Left lung (tissue), 10 donors: ENCODE results near the gene ZNF174. TPM values are rescaled to one million over a fixed set of nuclear protein-coding genes. Genes with fewer than 3 reads are reported as not detected.
A peak's percentile ranks its signal among the peaks of the same experiment; 100 is the strongest.

Experiments
- ATAC-seq: fragments of 200-7000 bp; cut with Tn5 transposase; one replicate; pipeline ENCODE4 v1.9.1; 2020; ENCODE audit warnings: moderate library complexity
- DNase-seq, 4 donors: peaks; one replicate each; pipeline ENCODE4 v3.0.0-alpha.2; 2013 to 2020
- H3K27ac ChIP-seq, 2 donors: fragments of 200-600 bp; sonication (generic) in 1 of 2; one replicate each; pipeline versions ENCODE4 v1.5.0 to v1.8.0; 2020 to 2021
- H3K27me3 ChIP-seq, 2 donors: fragments of 200-600 bp; sonication (generic) in 1 of 2; one replicate each; pipeline versions ENCODE4 v1.5.0 to v1.8.0; 2020 to 2021
- H3K36me3 ChIP-seq, 2 donors: fragments of 200-600 bp; sonication (generic) in 1 of 2; one replicate each; pipeline versions ENCODE4 v1.5.0 to v1.8.0; 2020 to 2021
- H3K4me1 ChIP-seq, 2 donors: fragments of 200-600 bp; one replicate each; pipeline ENCODE4 v1.8.0; 2021
- H3K4me3 ChIP-seq, 2 donors: fragments of 200-600 bp; sonication (generic) in 1 of 2; one replicate each; pipeline versions ENCODE4 v1.5.0 to v1.8.0; 2020 to 2021; ENCODE audit warnings: mild to moderate bottlenecking in 1 of 2
- H3K9me3 ChIP-seq, 2 donors: fragments of 200-600 bp; sonication (generic) in 1 of 2; one replicate each; pipeline versions ENCODE4 v1.5.0 to v1.8.0; 2020 to 2021
- CTCF ChIP-seq, 2 donors: fragments of 200-600 bp; sonication (generic) in 1 of 2; IDR thresholded peaks; one replicate each; pipeline versions ENCODE4 v1.5.0 to v1.8.0; 2021; ENCODE audit warnings: antibody characterized with exemption in 2 of 2
- intact Hi-C, 2 donors: fragments of 100-400 bp; cut with DNase I; formaldehyde crosslinking; loops; one replicate each; pipeline versions ENCODE4 v1.11.2 to v1.14.2; 2022
- polyA plus RNA-seq, 6 donors: library from polyadenylated mRNA; unstranded; fragments of 120-200 nt; gene quantifications; one replicate each; pipeline ENCODE4 v1.2.1, GENCODE V29; 2013; ENCODE audit not compliant: insufficient read length in 6 of 6
- total RNA-seq, 2 donors: library from RNA; stranded (reverse); fragmentation: NEBNext Ultra II Directional; extraction: Animal tissue kit (Norgen Biotek cat#: 25700); gene quantifications; one replicate each; pipeline ENCODE4 v1.2.1, GENCODE V29; 2021
- donor health status: DM: no; HTN: yes; CAD: no.
- donor health status: DM: no; HTN: no; CAD: no.

The ZNF174 gene
- total and polyA plus RNA-seq, 8 donors: 8.1 to 15.1 (median 13.1) TPM

DNA sequence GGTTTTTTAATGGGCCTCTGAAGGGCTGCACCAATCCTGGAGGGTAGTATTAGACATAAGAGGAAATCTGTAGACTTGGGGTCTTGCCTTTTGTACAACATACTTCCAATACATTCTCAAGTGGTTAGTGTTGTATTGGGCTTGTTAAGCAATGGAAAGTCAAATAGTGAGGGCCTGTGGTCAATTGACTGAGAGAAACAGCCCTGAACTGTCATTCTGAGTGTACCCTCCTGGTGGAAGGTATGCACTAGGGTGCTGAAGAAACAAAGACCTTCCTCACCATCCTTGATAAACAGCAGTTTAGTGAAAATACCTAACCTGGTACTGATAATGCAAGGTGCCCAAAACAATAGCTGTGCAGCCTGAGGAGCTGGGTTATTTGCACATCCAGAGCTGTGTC lies 23.1 kb upstream of the ZNF174 start:
- H3K27me3 ChIP-seq: no peaks in the 10 kb centered on the region
- intact Hi-C loops: no loop called here
- no peak for ATAC-seq
- H3K27ac ChIP-seq: no peak overlapping the region
- H3K4me1 ChIP-seq: no peaks in the 10 kb centered on the region
- no peak overlapping the region for H3K4me3 ChIP-seq
- H3K9me3 ChIP-seq: peaks cover 6 to 94% of the 10 kb centered on the region in 2 donors
- DNase-seq: no peak
- H3K36me3 ChIP-seq: peaks cover 2 to 44% of the 10 kb centered on the region in 2 donors
- no peak for TF ChIP-seq CTCF (IDR thresholded peaks at IDR 0.05)

DNA sequence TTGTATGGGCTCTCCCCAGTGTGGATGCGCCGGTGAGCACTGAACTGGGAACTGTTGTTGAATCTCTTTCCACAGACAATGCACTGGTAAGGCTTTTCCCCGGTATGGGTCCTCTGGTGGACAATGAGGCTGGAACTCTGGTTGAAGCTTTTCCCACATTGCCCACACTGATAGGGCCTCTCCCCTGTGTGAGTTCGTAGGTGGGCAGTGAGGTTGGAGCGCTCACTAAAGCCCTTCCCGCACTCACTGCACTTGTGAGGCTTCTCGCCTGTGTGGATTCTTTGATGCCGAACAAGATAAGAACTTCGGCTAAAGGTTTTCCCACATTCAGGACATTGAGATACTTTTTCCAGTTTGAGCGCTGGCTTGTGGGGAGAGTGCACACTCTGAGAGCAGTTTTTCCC lies 18.0 kb upstream of the ZNF174 start:
- no peak for ATAC-seq
- no peak for DNase-seq
- Histone ChIP-seq H3K27ac (no peak overlapping the region), H3K27me3 (no peaks in the 10 kb centered on the region), H3K9me3 (peaks cover 6 to 91% of the 10 kb centered on the region in 2 donors), H3K4me3 (no peak overlapping the region), H3K36me3 (peaks cover 8 to 83% of the 10 kb centered on the region in 2 donors), H3K4me1 (no peaks in the 10 kb centered on the region)
- TF ChIP-seq CTCF (IDR thresholded peaks at IDR 0.05): no peak
- intact Hi-C loops: no loop called here

DNA sequence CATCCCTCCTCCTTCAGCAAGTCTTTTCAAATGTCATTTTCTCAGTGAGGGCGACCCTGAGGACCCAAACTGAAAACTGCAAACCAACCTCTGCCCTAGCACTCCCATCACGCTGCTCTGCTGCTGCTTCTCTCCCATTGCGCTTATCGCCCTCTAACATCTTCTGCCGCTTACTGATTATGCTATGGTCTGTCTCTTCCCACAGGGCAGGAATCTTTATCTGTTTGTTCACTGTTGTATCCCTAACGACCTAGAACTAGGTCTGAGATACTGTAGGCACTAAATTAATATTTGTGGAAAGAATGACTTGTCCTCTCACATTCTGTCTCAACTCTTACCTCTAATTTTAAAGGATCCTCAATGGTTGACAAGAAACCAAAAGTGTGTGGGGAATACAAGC lies 12.7 kb upstream of the ZNF174 start:
- Histone ChIP-seq H3K27ac (no peak overlapping the region), H3K36me3 (peaks cover 8 to 92% of the 10 kb centered on the region in 2 donors)
- intact Hi-C loops: no loop called here

DNA sequence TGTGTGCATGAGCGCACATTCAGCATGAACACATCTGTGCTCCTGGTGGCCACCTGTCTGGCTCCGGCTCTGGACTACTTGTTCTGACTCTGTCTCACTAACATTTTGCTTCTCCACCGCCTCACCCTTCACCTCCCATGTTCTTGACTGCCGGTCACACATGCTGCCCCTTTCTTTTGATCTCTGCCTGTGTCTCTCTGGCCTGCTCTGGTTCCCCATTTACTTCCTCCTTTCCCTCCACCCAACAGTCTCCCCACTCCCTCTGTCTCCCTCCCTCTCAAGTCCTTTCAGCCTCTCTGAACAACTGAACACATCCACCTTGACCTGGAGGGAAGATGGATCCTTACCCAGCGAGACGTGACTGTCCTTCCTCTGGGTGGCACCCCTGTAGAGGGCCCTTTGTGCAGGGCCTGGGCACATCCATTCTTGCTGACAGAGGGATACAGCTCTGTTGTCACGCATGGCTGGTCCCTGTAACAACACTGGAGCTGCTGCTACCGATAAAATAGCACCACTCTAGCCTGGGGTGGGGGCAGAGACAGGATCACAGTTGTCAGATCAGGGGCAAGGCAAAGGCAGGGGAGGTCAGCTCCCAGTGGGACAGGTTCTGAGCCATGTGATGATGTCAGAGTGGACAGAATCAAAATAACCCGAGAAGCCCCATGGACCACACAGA lies 11.2 kb upstream of the ZNF174 start:
- intact Hi-C loops: no loop called here
- no peak for ATAC-seq
- no peak for DNase-seq
- Histone ChIP-seq H3K36me3 (peaks cover 7 to 92% of the 10 kb centered on the region in 2 donors), H3K27me3 (no peaks in the 10 kb centered on the region), H3K4me1 (no peaks in the 10 kb centered on the region), H3K27ac (no peak overlapping the region), H3K4me3 (no peak overlapping the region), H3K9me3 (peaks cover 0 to 87% of the 10 kb centered on the region in 2 donors)
- TF ChIP-seq CTCF (IDR thresholded peaks at IDR 0.05): no peak

More for the DNA sequence above, 12.7 kb upstream of the ZNF174 start:
- Histone ChIP-seq H3K9me3 (peaks cover 0 to 87% of the 10 kb centered on the region in 2 donors), H3K4me1 (no peaks in the 10 kb centered on the region), H3K4me3 (no peak overlapping the region), H3K27me3 (no peaks in the 10 kb centered on the region)
- no peak for DNase-seq
- no peak for TF ChIP-seq CTCF (IDR thresholded peaks at IDR 0.05)
- ATAC-seq: no peak

DNA sequence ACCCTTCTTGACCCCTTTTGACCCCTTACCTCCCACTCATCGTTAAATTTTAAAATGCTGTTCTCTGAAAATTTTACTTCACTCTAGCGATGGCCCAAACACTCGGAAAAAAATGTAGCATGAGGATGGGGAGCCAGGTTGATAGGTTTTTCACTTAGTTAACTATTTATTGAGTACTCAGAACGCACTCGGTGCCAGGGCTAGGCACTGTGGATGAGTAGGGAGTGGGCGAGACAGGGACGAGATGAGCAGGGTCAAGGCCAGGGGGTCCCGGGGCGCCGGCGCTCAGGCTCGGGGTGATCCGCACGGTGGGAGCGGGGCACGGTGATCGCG lies 603 bp upstream of the ZNF174 start:
- Histone ChIP-seq H3K27ac (peak overlapping the region; percentile 63 to 90), H3K36me3 (peaks cover 0 to 52% of the 10 kb centered on the region in 2 donors), H3K9me3 (peaks cover 0 to 40% of the 10 kb centered on the region in 2 donors), H3K4me1 (peaks cover 7 to 27% of the 10 kb centered on the region in 2 donors), H3K4me3 (peak overlapping the region; percentile 86 to 93), H3K27me3 (no peaks in the 10 kb centered on the region)
- ATAC-seq (no peak), DNase-seq (no peak)
- intact Hi-C loops: no loop called here
- no peak for TF ChIP-seq CTCF (IDR thresholded peaks at IDR 0.05)
